Left lung (tissue), 10 donors: Measurements from ENCODE around the gene MYL12B. TPM values are rescaled to one million over a fixed set of nuclear protein-coding genes. Genes with fewer than 3 reads are reported as not detected.

ENCODE experiments used
- ATAC-seq: fragments of 200-7000 bp; cut with Tn5 transposase; one replicate; pipeline ENCODE4 v1.9.1; 2020; ENCODE audit warnings: moderate library complexity
- DNase-seq, 4 donors: peaks; one replicate each; pipeline ENCODE4 v3.0.0-alpha.2; 2013 to 2020
- H3K27ac ChIP-seq, 2 donors: fragments of 200-600 bp; sonication (generic) in 1 of 2; one replicate each; pipeline versions ENCODE4 v1.5.0 to v1.8.0; 2020 to 2021
- H3K27me3 ChIP-seq, 2 donors: fragments of 200-600 bp; sonication (generic) in 1 of 2; one replicate each; pipeline versions ENCODE4 v1.5.0 to v1.8.0; 2020 to 2021
- H3K36me3 ChIP-seq, 2 donors: fragments of 200-600 bp; sonication (generic) in 1 of 2; one replicate each; pipeline versions ENCODE4 v1.5.0 to v1.8.0; 2020 to 2021
- H3K4me1 ChIP-seq, 2 donors: fragments of 200-600 bp; one replicate each; pipeline ENCODE4 v1.8.0; 2021
- H3K4me3 ChIP-seq, 2 donors: fragments of 200-600 bp; sonication (generic) in 1 of 2; one replicate each; pipeline versions ENCODE4 v1.5.0 to v1.8.0; 2020 to 2021; ENCODE audit warnings: mild to moderate bottlenecking in 1 of 2
- H3K9me3 ChIP-seq, 2 donors: fragments of 200-600 bp; sonication (generic) in 1 of 2; one replicate each; pipeline versions ENCODE4 v1.5.0 to v1.8.0; 2020 to 2021
- CTCF ChIP-seq, 2 donors: fragments of 200-600 bp; sonication (generic) in 1 of 2; IDR thresholded peaks; one replicate each; pipeline versions ENCODE4 v1.5.0 to v1.8.0; 2021; ENCODE audit warnings: antibody characterized with exemption in 2 of 2
- intact Hi-C, 2 donors: fragments of 100-400 bp; cut with DNase I; formaldehyde crosslinking; loops; one replicate each; pipeline versions ENCODE4 v1.11.2 to v1.14.2; 2022
- polyA plus RNA-seq, 6 donors: library from polyadenylated mRNA; unstranded; fragments of 120-200 nt; gene quantifications; one replicate each; pipeline ENCODE4 v1.2.1, GENCODE V29; 2013; ENCODE audit not compliant: insufficient read length in 6 of 6
- total RNA-seq, 2 donors: library from RNA; stranded (reverse); fragmentation: NEBNext Ultra II Directional; extraction: Animal tissue kit (Norgen Biotek cat#: 25700); gene quantifications; one replicate each; pipeline ENCODE4 v1.2.1, GENCODE V29; 2021
- donor health status: DM: no; HTN: yes; CAD: no.
- donor health status: DM: no; HTN: no; CAD: no.

The MYL12B gene
- total and polyA plus RNA-seq, 8 donors = 377 to 473 (median 420) TPM

DNA sequence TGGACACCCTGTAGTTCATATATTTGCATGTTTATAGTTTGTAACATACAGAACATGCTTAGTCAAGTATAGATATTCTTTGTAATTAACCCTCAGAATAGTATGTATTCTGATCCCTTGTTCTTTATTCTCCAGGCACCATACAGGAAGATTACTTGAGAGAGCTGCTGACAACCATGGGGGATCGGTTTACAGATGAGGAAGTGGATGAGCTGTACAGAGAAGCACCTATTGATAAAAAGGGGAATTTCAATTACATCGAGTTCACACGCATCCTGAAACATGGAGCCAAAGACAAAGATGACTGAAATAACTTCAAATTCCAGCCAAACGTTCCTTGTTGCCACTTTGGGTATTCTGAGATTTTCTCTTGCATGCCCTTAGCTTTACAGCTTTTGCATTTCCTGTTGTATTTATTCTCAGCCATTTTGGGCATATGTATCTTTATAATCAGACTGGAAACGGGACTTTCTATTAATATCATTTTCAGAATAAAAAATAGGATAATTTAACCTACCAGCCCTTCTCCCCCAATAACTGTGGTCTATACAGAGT lies 6.2 kb upstream of the MYL12B start:
- Histone ChIP-seq H3K27ac (peak overlapping the region; percentile 39 to 46), H3K36me3 (peaks cover 8 to 66% of the 10 kb centered on the region in 2 donors), H3K9me3 (no peaks in the 10 kb centered on the region), H3K4me3 (no peak overlapping the region), H3K27me3 (no peaks in the 10 kb centered on the region), H3K4me1 (peaks cover 22 to 76% of the 10 kb centered on the region in 2 donors)
- DNase-seq (no peak), ATAC-seq (no peak)
- intact Hi-C loops = no loop called here
- no peak for TF ChIP-seq CTCF (IDR thresholded peaks at IDR 0.05)

DNA sequence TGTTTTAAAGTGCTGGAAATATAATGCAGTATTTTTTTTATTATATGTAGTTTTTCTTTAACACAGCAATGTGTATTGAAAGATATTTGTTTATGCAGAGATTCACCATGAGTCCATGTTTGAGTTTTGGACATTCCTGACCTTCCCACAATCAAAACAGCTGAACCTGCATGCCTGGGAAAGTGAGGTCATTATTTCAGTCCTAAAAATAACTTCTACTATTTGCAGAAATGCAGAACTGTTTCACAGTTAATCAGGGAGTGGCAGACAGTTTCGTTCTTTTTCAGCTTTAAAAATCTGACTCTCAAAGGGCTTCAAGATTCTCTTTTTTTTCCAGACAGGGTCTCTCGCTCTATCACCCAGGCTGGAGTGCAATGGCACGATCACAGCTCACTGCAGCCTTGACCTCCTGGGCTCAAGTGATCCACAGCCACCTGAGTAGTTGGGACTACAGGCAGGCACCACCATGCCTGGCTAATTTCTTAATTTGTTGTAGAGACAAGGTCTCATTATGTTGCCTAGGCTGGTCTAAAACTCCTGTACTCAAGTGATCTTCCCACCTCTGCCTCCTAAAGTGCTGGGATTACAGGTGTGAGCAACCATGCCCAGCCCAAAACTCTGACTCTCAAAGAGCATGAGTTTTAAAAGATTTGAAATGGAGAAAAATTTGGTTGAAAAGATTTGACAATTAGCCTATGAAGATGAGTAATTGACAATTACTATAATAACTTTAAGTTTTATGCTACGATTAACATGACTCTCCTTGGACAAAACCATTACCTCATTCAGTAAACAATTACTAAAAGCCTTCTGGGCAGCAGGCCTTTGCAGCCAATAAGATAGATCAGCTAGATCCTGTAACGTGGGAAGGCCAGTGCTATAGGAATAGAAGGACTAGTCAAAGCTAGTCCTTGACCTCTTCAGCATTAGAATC lies 5.0 kb upstream of the MYL12B start:
- Histone ChIP-seq H3K4me3 (no peak overlapping the region), H3K27ac (peak overlapping the region; percentile 46 to 78), H3K9me3 (no peaks in the 10 kb centered on the region), H3K4me1 (peaks cover 9 to 68% of the 10 kb centered on the region in 2 donors), H3K27me3 (no peaks in the 10 kb centered on the region), H3K36me3 (peaks cover 8 to 66% of the 10 kb centered on the region in 2 donors)
- intact Hi-C loops = no loop called here
- ATAC-seq (peak; percentile 52), DNase-seq (peak in 1 of 4 donors; percentile 22)
- no peak for TF ChIP-seq CTCF (IDR thresholded peaks at IDR 0.05)

DNA sequence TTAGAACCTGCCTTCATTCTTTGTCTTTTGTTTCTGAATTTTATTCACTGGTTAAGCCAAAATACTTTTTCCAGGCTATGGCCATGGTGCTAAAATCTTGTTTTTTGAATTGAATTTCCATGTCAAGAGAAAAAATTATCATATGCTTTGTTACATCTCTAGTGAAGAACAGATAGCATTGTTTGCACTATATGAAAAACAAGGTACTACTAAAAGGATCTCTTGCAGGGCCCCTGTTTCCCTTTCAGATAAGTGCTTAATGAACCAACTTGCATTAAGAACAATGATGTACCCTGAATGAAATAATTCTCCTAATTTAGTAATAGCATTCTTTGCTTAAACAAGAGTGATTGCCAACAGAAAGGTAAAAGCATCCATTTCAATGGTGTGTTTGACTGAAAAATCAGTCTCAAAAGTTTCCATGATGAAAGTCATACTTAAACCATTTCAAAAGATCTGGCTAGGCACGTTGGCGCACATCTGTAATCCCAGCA lies 4.3 kb upstream of the MYL12B start:
- ATAC-seq = no peak
- DNase-seq = no peak
- H3K36me3 ChIP-seq = peaks cover 8 to 66% of the 10 kb centered on the region in 2 donors
- H3K27me3 ChIP-seq = no peaks in the 10 kb centered on the region
- intact Hi-C loops = no loop called here
- no peak overlapping the region for H3K4me3 ChIP-seq
- no peak for TF ChIP-seq CTCF (IDR thresholded peaks at IDR 0.05)
- peak overlapping the region in 1 of 2 donors; percentile 78 for H3K27ac ChIP-seq
- H3K9me3 ChIP-seq = no peaks in the 10 kb centered on the region
- peaks cover 9 to 61% of the 10 kb centered on the region in 2 donors for H3K4me1 ChIP-seq

DNA sequence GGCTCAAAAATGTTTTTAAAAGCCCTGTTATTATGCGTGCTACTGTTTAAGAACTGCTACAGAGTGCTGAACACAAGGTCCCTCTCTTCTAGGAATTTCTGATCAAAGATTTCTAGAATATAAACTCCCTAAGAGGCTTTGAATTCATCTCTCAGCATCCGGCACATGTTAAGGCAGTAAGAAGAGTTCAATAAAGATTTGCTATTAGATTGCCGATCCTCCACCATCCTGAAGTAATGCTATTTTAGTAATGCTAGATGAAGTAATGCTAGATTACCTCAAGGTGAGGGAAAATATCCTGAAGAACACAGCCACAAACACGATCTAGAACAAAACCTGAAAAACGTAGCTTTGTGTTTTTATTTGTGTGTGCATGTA lies 949 bp upstream of the MYL12B start:
- Histone ChIP-seq H3K4me3 (peak overlapping the region; percentile 70 to 82), H3K9me3 (no peaks in the 10 kb centered on the region), H3K27me3 (no peaks in the 10 kb centered on the region), H3K4me1 (peaks cover 30 to 66% of the 10 kb centered on the region in 2 donors), H3K27ac (peak overlapping the region; percentile 97 to 99), H3K36me3 (peaks cover 3 to 35% of the 10 kb centered on the region in 2 donors)
- no peak for TF ChIP-seq CTCF (IDR thresholded peaks at IDR 0.05)
- no peak for DNase-seq
- no peak for ATAC-seq
- intact Hi-C loops = no loop called here
